Islet precursor cell (in vitro differentiated cells): ENCODE results near the gene ZNF57.
A peak's percentile ranks its signal among the peaks of the same experiment; 100 is the strongest.
"Not testable (repeated sequence)": the region's sequence is repeated elsewhere in the genome, so short reads cannot be mapped to it uniquely, and the experiment has no call there.

ENCODE experiments used
- DNase-seq: peaks from one replicate; pipeline ENCODE4 v3.0.0-alpha.2; 2018

Gene ZNF57

DNA sequence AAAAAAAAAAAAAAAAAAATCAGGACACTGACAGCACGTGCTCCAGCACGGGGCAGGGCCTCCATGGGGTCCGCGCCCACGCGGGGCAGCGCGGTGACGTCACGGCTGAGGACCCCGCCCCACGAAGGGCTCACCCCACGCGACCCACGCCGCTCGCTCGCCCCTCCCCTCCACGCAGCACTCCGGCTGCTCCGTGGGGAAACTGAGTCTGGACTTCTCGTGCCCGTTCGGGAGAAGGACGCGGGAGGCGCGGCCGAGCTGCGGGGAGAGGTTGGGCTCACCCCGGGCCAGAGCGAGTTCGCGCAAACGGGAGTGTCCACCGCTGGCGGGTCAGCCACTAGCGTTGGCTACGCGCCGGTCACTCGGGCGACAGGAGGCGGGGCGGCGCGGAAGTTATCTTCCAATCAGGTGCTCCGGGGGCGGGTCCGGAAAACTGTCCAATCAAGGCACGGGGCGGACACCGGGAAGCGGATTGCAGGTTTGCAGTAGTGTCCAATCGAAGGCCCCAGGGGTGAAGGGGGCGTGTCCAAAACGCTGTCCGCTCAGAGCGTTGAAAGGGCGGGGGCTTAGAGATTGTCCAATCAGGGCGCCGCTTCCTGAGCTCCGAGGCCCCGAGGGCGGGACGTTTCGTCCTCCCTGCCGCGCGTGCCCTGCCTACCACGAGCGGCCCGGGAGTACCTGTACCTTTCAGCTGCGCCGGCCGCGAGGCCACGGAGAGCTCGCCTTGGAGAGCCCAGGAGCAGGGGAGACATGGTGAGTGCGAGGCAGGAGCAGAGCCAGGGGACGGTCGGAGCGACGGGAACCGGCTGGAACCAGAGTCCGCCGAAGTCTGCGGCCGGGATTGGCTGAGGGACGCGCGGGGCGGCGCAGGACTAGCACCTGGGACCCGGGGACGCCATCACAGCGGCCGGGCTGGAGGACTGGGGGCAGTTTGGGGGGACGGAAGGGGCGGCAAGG lies at the start of gene ZNF57:
Gene ZNF57 (plus strand): TSS at position 633 of the 957 bp plus-strand sequence. CDS start 118 bp downstream, at position 751.
- DNase-seq: peak; percentile 99

DNA sequence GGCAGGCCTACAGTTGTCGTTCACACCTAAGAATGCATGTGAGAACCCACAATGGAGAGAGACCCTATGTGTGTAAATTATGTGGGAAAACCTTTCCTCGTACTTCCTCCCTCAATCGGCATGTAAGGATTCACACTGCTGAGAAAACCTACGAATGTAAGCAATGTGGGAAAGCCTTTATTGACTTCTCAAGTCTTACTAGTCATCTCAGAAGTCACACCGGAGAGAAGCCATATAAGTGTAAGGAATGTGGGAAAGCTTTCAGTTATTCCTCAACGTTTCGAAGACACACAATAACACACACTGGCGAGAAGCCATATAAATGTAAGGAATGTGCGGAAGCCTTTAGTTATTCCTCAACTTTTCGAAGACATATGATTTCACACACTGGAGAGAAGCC lies 48.1 kb upstream of the ZNF57 start:
- no peak for DNase-seq

DNA sequence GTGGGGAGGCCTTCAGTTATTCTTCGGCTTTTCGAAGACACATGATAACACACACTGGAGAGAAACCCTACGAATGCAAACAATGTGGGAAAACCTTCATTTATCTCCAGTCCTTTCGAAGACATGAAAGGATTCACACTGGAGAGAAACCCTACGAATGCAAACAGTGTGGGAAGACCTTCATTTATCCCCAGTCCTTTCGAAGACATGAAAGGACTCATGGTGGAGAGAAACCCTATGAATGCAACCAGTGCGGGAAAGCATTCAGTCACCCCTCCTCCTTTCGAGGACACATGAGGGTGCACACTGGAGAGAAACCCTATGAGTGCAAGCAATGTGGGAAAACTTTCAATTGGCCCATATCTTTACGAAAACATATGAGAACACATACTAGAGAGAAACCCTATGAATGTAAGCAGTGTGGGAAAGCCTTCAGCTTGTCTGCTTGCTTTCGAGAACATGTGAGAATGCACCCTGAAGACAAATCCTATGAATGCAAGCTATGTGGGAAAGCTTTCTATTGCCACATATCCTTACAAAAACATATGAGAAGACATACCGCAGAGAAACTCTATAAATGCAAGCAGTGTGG lies 47.6 kb upstream of the ZNF57 start:
- no peak for DNase-seq

DNA sequence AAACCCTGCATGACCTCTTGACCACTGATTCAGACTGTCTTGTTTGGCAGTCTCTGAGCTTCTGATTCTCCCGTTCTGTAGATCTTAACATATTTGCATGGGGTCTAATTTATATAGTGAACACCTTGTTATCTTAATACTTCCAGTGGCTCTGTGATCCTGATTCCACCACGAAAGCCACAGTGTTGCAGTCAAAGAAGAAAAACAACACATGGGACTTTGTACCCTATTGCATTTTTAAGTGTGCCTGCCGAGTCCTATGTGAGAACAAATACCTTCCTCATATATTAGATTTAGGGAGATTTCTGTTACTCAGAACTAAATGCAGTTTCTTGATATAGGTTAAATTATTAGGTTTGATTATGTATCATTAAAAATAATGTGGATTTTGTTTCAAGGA lies 45.9 kb upstream of the ZNF57 start:
- no peak for DNase-seq

DNA sequence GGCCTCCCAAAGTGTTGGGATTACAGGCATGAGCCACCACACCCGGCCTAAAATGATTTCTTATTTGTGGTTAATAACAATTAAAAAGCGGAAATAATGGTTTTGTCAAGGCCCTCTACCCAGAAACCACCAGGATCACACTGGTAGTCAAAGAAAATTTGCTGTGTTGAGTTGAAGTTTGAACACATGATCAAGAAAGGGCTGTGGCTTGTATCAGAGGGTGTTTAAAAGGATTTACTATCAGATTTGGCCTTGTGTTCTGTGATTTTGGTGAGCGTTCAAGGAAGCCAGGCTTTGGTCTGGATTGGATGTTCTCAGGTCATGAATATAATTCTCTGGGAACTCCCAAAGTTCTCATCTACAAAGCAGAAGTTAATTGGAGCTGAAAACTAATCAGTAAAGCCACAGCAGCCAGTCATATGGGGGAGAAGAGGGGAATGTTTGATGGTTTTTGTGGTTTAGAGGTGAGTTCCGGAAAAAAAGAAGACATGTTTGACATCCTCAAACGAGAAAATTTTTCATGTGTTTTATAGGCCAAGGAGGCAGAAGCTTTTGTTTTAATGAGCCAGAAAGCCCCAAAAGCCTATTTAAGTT lies 44.2 kb upstream of the ZNF57 start:
- no peak for DNase-seq

DNA sequence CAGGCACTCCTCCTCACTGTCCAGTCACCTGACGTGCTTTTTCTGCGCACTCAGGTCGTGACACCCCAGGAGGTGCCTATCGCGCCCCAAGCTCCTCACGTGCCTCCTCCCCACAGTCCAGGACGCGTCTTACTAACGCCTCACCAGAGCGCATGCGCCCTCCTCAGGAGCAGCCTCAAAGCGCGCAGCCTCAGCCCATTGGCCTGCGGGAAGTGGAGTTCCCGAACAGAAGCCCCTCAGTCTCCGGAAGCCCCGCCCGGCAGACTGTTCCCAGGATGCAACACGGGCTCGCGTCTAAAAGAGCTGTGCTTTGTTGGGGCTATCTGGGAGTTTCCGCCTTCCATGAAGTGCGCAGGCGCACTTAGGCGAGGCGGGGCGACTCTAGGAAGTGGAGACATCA lies 41.9 kb upstream of the ZNF57 start:
- DNase-seq: no peak

DNA sequence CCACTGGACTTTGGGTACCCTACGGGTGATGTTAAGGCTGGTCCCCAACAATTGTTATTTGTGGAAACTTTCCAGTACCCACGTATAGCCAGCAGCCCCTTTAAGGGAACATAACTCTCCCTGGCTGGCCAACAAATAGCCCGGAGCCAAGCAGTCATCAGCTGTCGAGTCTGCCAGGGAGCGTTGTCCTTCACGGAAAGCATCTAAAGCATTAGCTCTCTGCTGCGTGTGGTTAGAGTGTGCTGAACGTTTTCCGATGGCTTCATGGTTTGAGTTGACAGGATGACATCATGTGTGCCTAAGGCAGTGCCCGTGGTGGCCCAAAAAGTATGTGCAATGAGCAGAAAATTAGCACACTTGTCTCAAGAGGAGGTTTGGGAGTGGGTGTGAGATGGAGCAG lies 36.9 kb upstream of the ZNF57 start:
- no peak for DNase-seq

DNA sequence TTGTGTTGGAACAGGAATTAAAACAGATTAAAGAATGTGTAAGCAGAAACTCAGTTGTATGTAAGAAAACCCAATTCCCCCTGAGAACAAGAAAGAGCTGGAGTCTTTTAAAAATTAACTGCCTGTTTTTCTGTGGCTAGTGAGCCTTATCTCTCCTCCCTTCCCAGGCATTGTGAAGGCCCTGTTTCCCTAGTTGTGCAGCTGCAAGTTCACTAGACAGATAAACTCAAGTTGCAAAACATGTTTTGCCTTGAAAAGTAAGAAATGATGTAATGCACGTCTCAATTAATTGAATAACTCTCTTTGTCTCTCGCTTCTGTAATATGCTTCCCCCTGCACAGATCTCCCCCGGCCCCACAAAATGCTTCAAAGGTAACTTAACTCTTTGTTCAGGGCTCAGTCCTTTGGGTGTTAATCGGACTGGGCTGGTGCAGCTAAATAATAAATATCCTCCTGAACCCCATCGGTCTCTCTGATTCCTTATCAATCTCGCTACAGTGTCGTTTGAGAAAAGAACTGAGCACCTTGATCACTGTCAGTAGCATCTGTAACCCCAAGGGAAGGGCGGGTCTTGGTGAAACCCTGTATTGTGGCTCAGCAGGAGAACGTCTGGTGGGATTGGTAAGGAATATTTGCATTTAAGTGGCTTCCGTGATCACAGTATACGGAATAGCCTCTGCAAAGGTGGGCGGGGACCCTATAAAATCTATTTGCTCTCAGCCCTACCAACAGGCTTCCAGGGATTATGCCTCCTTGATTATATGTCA lies 35.2 kb upstream of the ZNF57 start:
- DNase-seq: no peak

DNA sequence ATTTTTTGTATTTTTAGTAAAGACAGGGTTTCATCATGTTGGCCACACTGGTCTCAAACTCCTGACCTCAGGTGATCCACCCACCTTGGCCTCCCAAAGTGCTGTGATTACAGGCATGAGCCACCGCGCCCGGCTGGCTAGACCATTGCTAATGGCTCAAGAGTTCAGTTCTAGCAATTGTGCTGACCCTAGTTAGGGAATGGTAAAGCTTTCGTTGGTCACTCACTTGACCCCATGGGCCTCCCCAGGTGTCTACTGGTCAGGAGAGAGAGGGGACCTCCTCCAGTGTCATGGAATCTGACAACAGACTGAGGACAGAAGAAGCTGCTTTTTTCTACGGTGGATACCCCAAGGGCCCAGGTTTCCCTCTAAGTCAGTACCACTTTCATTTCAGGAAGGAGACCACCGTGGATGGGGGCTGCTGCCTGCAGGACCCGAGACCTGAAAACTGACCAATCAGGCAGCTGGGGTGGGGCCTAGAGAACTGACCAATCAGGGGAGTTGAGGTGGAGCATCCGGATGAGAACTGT lies 34.2 kb upstream of the ZNF57 start:
- DNase-seq: no peak

DNA sequence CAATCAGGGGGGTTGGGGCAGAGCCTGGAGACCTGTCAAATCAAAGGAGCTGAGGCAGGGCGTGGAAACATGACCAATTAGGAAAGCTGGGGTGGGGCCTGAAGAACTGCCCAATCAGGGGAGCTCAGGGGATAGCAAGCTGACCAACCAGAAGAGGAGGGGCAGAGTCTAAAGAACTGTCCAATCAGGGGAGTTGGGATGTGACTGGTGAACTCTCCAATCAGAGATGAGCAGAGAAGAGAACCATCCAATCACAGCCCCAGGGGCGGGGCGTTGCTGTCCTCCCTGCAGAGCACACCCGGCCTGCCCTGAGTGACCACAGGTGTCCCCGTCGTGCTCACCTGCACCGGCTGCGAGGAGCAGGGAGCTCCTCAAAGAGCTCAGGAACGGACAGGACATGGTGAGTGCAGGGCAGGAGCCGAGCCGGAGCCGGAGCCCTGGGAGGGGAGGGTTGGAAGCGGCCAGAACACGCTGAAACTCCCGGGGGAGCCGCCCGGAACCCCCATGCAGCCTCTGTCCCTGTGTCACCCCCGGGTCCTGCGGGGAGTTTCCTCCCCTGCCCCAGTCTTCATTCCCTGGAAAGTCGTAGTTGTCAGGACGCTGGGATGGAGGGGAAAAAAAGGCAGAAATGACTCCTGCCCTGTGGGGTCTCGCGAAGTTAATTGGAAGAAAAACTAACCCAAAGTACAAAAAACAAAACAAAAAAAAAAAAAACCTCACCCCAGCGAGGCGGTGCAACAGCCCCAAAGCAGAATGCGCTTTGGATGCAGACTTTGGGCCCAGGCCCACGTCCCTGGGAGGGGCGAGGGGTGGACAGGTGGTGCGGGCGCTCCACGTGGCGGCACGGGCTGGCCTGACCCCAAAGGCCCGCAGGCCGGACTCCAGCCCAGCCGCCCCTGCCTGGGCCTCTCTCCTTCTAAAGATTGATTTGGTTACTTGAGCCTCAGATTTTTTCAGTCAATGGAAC lies 33.4 kb upstream of the ZNF57 start, which contains the start of gene ZNF556:
Gene ZNF556 (plus strand): TSS at position 311 of the 967 bp plus-strand sequence. CDS start 87 bp downstream, at position 398.
- DNase-seq: no peak

DNA sequence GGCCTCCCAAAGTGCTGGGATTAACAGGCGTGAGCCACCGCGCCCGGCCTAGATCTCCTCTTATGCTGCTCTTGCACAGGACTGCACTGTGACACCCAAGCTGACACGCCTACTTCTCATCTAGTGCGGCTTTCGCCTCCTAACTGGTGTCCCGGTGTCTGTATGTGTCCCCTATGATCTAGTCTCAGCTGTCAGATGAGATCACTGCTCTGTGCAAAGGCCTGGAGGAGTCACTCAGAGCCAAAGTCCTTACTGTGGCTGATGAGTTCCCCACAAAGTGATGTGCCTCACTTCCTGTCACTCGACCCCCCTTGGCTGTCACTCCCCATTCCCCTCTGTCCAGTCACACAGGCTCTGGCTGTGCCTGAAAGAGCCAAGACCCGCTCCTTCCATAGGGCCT lies 31.1 kb upstream of the ZNF57 start:
- DNase-seq: no peak

DNA sequence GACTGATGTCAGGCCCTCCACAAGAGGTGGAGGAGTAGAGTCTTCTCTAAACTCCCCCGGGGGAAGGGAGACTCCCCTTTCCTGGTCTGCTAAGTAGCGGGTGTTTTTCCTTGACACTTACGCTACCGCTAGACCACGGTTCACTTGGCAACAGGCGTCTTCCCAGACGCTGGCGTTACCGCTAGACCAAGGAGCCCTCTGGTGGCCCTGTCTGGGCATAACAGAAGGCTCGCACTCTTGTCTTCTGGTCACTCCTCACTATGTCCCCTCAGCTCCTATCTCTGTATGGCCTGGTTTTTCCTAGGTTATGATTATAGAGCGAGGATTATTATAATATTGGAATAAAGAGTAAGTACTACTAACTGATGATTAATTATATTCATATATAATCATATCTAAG lies 28.6 kb upstream of the ZNF57 start:
- DNase-seq: not testable (repeated sequence)

DNA sequence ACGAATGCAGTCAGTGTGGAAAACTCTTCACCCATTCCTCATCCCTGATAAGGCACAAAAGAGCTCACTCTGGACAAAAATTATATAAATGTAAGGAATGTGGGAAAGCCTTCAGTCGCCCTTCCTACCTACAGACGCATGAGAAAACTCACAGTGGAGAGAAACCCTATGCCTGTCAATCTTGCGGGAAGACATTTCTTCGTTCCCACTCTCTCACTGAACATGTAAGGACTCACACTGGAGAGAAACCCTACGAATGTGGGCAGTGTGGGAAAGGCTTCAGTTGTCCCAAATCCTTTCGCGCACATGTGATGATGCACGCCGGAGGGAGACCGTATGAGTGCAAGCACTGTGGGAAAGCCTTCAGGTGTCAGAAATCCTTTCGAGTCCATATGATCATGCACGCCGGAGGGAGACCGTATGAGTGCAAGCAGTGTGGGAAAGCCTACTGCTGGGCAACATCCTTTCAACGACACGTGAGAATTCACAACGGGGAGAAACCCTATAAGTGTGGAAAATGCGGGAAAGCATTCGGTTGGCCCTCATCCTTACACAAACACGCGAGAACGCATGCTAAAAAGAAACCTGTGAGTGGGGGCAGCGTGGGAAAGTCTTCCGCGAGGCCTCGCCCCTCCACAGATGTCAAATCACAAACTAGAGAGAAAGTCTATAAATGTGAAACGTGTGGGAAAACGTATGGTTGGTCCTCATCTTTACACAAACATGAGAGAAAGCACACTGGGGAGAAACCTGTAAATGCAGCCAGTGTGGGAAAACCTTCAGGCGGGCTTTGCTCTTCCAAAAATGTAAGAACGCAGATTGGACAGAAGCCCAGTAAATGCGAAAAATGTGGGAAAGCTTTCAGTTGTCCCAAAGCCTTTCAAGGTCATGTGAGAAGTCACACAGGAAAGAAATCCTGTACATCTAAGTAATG lies 23.1 kb upstream of the ZNF57 start:
- DNase-seq: no peak

DNA sequence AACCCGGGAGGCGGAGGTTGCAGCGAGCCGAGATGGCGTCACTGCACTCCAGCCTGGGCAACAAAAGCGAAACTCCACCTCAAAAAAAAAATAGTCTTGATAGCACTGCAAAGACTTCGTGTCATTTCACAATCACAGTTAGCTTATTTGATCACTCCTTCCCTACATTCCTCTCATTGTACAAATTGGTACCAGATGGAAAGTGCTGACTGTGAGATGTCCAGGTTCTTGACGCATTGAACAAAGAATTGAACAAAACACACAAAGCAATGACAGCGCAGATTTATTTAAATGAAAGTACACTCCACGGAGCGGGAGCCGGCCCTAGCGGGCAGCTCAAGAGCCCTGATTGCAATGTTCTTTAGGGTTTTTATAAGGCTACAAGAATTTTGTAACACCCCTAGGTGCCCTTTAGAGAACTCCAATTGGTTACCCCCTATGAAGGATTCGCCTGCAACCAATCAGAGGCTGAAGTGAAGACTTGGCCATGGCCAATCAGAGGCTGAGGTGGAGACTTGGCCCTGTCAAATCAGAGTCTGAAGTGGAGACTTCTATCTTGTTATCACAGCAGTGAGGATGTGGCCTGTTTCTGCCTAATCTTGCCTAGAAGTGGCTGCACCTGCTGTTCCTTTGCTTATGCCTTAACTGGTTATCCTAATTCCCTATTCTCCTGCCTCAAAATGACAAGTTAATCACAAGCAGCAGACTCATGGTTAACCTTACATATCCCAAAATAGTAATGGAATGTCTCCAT lies 16.9 kb upstream of the ZNF57 start:
- DNase-seq: no peak

DNA sequence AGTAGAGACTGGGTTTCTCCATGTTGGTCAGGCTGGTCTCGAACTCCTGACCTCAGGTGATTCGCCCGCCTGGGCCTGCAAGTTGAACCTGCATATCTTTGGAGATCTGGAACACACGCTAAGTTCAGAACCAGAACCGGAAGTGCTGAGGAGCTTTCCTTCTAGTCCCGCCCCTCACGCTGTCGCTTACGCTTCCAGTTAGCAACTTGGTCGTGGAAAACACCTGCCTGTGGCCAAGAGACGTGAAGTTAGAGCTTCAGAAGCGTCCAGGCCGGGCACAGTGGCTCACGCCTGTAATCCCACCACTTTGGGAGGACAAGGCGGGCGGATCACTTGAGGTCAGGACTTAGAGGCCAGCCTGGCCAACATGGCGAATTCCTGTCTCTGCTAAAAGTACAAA lies 15.0 kb upstream of the ZNF57 start:
- no peak for DNase-seq

DNA sequence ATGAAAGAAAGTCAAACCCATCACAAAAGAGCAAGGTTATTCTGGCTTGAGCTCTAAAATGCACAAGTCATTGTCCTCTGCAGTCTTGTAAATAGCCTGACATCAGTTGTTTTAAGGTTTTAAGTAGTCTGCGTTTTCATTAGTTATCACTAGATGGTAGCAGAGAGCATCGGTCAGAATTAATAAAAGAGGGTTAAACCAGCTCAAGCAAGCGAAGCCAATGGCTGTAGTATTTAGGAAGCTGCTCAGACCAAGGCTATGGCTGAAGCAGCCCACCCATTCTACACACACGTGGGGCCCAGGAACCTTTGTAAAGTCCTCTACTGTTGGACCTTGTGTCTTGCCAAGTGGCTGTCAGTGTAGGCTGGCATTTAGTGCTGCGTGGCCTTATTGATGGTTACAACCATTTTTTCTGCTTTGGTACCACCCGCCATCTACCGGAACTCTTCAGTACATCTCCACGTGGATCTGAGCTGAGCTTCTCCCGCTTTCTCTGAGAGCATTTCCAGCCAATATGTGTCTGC lies 13.3 kb upstream of the ZNF57 start:
- no peak for DNase-seq

DNA sequence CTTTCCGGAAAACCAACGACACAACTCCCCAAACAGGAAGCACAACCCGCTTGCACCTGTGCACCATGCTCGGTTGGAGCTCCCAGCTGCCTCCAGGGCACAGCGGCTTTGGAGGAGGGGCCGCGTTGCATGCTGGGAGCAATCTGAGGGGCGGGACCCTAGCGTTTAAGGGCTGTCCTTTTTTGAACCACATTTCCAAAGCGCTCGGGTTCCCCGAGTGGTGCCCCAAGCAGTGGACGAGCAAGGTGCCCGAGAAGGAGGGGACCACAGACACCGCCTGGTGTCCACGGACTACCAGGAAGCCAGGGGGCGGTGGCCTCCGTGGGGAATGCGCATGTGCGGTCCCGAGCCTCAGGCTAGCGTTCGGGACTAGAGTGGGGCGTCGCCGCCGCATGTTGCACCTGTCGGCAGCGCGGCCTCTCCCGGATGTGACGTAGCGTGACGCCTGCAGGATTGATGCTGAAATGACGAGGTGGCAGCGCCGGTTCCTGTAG lies 11.9 kb upstream of the ZNF57 start:
- no peak for DNase-seq

DNA sequence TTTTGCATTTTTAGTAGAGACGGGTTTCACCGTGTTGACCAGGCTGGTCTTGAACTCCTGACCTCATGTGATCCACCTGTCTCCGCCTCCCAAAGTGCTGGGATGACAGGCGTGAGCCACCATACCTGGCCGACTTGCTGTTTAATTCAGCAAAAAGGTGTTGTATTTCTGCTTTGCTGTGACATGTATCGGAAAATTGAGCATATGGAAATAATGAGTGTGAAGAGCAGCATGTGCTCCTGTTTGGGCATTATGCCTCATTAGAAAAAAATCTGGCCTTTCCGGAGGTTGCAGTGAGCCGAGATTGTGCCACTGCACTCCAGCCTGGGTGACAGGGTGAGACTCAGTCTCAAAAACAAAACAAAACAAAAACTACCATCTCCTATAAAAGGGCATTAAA lies 10.2 kb upstream of the ZNF57 start:
- DNase-seq: not testable (repeated sequence)

DNA sequence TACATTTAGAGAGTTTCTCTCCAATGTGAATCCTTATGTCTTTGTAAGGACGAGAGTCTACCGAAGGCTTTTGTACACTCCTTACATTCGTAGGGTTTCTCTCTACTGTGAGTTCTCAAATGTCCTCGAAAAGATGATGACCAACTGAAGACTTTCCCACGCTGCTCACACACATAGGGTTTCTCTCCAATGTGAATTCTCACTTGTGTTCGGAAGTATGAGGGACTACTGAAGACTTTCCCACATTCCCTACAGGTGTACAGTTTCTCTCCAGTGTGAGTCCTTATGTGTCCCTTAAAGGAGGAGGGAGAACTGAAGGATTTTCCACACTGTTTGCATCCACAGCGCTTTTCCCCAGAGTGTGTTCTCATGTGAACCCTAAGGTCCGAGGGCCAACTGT lies 4.0 kb upstream of the ZNF57 start:
- DNase-seq: no peak
